HG03175 (cell line): ENCODE measurements around the gene SOHLH1.

Source experiments
- ATAC-seq: cut with Tn5 transposase; IDR thresholded peaks from one replicate; pipeline ENCODE4 v1.9.1; 2021; ENCODE audit warnings: mild to moderate bottlenecking, moderate library complexity; ENCODE audit not compliant: unreplicated experiment

The SOHLH1 gene

DNA sequence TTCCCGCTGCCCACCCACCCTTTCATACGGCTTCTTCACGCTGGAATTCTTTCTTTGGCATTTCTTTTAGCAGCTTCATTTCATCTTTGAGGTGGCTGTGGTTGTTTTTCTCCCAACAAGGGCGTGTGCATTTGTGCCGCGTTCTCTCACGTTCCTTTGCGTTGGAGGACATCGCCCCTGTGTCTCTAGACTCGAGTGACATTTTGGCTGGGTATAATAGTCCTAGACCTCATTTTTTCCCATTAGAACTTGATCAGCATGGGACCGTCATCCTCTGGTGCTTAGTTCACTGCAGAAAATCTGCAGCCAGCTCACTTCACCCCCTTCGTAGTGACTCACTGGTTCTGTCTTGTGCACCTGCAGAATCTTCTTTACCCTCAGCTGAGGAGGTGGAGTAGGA lies 32.2 kb upstream of the SOHLH1 start:
- ATAC-seq, result no peak

DNA sequence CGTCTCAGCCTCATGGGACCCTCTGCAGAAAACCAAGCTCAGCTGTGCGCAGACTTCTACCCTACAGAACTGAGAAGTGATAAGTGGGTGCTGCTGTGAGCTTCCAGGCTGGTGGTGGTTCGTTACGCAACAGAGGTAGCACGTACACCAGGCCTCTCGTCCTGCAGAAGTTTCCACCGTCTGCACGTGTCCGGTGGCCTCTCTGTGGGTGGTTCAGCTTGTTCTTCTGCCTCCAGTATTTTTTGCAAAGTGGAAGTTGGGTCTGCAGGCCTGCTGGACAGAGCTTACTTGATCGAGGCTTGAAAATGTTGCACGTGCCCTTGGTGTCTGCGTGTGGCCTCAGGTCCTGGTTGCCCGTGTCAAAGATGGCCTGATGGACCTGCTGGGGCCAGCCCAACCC lies 30.2 kb upstream of the SOHLH1 start:
- no peak for ATAC-seq

DNA sequence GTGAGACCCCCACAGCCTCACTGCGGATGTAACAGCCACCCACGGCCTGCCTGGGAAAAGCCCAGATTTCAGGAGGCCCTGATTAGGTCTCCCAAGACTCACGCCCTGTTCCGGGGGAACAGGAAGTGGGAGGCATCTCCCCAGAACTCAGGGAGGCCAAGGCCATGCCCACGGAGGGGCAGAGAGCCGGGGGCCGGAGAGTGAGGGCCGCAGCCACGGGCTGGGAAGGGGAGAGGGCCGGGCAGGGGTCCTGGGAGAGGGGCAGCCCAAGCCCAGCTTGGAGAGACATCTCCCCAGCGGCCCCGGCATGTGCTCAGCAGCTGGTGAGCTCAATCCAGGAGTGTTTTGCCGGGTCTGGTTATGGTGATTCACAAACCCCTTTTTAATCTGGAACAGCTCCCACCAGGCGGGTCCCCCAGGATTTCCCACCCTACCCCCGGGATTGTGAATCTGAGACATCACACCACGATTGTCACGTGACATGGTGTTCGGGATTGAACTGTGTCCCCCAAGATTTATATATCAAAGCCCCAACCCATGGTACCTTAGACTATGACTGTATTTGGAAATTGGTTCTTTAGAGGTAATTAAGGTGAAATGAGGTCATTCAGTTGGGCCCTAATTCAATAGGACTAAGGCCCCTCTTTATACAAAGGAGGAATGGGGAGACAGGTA lies 29.3 kb upstream of the SOHLH1 start:
- no peak for ATAC-seq

DNA sequence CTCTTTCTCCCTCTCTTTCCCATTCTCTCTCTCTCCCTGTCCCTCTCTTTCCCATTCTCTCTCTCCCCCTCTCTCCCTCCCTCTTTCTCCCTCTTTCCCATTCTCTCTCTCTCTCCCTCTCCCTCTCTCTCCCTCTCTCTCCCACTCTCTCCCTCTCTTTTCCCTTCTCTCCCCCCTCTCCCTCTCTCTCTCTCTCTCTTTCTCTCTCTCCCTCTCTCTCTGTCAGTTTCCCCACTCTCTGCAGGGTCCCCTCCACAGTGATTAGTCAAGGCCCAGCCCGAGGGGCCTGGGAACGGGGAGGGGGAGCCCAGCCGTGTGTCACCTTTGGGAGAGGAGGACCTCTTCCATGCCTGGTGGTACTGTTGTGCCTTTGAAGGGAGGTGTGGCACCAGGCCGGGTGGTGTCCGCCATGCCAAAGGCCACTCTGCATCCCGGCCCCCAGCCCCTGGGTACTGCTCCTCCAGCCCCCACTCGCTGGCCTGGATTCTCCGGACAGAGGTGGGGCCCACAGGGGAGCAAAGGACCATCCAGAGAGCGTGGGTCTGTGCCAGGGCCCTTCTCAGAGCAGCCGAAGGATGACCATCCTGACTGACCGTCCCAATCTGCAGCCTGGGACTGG lies 28.1 kb upstream of the SOHLH1 start:
- no peak for ATAC-seq

DNA sequence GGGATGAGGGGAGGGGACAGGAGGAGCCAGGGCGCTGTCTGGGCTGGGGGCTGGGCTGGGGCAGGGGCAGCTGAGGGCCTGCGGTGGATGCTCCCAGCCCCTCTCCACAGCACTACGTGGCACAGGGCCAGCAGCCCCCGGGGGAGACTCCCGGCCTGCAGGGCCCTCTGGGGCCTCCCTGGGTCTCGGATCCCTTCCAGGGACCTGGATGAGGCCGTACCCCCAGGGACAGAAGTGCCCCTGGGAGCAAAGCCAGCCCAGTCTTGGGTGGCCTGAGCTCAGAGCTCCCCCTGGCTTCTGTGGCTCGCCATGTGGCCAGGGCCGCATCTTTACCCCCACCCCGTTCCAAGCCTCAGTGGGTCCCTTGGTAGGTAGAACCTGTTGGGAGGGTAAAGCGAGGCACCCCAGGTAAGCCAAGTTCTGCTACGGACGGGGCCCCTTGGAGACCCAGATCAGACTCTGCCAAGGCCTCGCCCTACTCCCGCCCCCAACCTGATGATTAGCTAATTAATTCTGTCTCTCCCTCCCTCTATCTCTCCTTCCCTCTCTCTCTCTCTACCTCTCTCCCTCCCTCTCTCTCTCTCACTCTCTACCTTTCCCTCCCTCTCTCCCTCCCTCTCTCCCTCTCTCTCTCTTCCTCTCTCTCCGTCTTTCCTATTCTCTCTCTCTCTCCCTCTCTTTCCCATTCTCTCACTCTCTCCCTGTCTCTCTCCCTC lies 27.0 kb upstream of the SOHLH1 start:
- no peak for ATAC-seq

DNA sequence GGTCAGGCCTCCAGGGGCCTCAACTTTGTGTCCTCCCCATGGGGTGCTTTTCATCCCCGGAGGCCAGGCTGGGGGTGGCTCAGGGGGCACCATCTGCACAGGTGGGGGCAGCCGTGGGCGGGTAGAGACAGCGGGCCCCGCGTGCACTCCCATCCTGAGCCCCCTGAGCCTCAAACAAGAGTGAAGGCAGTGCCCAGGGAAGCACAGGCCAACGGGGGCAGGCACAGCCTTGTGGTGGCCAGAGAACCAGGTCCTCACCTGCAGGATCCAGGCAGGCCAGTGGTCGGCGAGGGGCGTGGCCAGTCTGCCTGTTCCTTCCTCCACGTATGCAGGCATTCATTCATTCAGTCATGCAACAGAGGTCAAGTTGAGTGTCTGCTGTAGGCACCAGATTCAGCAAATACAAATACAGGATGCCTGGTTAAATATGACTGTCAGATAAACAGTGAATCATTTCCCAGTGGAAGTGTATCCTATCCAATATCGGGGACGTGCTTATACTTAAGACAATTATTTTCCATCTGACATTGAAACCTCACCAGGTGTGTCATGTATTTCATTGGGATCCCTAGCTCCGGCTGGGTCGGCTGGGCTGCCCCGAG lies 25.0 kb upstream of the SOHLH1 start:
- no peak for ATAC-seq

DNA sequence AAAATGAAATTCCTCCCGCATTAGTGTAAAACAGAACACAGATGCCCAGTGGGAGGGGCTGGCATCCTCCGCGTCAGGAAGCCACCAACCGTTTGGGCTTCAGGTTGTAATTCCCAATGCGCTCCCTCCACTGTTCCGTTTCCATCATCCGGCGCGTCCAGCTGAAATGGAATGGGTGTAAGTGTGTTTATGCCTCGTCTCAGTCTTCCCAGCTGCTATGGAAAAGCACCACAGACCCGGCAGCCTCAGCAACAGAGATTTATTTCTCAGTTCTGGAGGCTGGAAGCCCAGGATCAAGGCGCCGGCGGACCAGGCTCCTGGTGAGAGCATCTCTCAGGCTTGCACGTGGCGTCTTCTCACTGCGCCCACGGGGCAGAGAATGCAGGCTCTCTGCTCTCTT lies 23.1 kb upstream of the SOHLH1 start:
- ATAC-seq, result no peak

DNA sequence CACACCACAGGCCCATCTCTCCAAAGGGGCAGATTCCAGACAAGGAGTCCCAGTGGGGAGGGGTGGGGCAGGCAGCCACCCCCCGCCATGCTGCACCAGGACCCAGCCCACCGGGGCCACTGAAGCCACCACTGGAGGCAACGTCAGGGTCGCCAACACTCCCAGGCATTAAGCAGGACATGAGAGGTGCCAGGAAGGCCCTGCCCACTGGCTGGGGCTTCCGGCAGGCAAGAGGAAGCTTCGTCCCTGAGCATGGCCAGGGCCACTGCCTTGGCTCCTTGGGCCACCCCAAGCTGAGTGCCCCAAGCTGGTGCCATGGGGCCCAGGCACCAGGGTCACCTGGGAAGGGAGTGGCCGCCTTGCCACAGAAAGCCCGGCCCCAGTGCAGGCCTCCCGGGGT lies 20.2 kb upstream of the SOHLH1 start:
- ATAC-seq, result no peak

DNA sequence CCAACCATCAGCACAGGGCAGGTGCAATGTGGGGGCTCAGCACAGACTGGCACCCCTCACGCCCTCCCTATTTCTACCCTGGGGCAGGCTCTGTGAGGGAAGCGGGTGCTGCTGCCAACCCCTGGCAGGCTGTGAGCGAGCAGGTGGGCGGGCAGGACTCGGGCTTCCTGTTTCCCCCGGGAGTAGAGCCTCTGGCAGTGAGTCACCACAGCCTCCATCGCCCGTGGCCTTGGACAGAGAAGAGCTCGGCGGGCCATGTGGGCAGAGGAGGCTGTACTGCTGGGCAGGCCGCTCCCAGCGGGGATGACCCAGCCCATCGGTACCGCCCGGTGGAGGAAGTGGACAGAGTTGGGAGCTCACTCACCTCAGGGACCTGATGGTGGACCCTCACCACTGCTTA lies 19.3 kb upstream of the SOHLH1 start:
- no peak for ATAC-seq

DNA sequence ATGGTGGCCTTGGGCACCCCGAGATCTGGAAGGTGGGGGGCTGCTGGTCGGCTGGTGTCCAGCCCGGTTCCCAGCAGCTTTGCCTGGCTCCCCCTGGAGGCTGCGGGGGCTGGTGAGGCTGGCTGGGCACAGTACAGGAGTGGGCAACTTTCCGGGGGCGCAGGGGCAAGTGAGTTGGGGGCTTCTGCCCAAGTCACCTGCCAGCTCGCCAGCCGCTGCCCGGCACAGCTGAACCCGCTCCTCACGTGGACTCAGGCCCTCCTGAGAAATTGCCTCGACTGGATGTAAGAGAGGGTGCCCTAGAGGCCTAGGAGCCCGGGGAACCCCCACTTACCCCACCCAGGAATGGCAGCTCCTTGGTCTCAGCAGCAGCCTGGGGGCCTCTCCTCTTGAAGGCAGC lies 18.1 kb upstream of the SOHLH1 start:
- no peak for ATAC-seq

DNA sequence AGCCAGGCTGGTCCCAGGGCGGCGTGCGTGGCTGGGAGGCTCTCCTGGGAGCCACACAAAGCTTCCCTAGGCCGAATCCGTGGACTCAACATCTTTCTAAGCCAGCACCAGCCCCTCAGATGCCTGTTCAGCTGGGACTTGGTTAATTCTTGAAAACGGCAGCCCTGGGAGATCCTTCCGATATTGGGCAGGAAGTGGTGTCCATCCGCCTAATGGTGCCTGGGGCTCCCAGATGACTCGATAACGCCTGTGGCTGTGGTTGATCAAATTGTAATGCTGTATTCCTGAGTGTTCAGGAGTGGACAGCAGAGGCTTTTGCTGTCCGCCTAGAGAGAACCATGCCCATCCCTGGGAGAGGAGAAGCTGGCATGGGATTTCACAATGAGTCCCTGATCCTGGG lies 16.8 kb upstream of the SOHLH1 start:
- no peak for ATAC-seq

DNA sequence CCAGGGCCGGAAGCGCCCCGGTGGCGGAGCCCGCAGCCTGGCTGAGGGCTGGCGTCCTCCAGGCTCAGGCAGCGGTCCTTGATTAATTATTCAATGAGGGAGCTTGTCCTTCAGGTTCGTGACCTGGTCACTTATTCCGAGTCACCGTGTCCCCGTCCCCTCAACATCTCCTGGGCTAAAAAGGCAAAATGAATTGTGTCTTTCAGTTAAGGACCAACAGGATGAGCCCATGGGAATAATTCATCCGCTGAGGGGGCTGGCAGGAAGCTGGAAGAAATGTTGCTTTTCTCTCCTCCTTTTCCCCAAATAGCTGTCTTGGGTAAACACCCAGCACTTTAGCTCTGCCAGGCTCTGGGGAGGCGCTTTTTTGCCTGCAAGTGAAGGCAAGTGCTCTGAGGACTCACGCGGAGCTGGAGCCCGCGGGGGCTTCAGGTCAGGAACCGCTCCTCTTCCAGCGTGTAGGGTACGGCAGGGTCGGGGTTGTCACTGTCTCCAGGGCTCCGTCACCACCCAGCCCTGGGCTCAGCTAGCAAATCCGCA lies 15.8 kb upstream of the SOHLH1 start:
- no peak for ATAC-seq

DNA sequence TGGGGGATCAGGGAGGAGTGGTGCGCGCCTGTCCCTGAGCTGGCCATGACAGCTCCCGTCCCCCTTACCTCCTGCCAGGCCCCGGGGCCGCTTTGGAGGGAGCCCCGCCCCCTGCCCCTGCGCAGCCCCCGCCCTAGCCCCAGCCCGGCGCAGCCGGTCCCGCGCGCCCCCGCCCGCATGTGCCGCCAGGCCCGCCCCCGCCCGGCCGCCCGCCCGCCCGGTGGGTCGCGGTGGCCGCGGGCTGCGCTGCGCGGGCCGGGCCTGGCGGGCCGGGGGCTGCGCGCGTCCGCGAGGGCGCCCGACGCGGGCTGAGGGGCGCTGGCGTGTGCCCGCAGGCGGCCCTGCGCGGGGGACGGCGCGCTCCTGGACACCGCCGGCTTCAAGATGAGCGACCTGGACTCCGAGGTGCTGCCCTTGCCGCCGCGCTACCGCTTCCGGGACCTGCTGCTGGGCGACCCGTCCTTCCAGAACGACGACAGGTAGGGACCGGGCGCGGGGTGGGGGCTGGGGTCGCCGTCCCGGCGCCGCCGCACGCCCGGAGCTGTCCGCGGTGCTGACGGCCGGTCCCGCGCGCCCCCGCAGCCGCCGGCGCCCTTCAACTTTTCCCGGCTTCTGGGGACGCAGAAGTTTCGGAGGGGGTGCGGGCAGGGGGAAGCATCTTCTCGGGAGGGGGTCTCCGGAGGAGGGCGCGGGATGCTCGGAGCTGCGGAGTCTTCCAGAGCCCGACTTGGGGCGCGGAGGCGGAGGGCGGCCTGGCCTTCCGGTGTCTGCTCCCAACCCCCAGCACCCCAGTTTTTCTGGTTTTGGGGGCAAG lies 15.2 kb upstream of the SOHLH1 start:
- ATAC-seq, result no peak

DNA sequence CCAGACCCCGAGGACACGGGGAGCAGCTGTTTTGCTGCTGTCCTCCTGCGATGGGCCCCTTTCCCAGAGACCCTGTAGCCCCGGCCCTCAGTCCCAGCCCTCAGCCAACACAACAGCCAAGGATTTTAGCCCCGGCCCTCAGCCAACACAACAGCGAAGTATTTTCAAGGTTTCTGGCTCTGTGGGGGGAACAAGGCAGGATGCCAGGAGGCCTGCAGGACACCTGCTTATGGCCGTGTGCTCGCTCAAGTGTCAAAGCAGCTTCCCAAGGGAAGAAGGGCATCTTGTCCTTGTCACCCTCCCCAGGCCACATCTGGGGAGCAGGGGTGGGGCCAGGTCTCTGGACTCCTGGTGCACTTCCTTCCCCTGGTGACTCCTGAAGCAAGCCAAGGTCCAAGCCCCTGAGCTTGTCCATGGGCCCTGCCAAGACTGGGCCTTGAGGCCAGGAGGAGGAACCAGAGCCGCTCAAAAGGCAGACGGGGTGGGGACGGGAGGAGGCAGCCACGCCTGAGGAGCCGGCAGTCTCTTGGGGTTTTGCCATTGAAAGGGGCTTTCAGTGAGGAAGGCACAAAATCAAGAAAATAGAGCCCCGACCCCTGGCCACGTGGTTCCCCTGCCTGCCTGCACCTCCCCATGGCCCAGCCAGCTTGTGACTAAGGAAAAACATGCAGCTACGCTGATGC lies 13.5 kb upstream of the SOHLH1 start:
- no peak for ATAC-seq

DNA sequence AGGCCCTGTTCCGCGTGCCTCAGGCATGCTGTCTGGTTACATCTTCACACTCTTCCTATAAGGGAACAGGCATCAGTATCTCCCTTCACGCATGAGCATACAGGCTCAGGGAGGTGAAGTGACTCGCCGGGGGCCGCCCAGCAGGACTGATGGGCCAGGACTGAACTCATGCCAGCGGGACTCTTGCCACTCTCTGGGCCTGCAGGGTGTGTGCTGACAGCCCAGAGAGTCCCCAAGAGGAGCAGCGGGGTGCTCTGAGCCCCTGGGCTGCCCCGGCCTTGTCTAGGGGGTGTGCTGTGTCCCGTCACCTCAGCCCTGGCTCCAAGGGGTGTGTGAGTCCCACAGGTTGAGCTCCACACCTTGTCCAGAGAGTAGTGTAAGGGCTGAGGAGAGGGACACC lies 12.6 kb upstream of the SOHLH1 start:
- no peak for ATAC-seq

DNA sequence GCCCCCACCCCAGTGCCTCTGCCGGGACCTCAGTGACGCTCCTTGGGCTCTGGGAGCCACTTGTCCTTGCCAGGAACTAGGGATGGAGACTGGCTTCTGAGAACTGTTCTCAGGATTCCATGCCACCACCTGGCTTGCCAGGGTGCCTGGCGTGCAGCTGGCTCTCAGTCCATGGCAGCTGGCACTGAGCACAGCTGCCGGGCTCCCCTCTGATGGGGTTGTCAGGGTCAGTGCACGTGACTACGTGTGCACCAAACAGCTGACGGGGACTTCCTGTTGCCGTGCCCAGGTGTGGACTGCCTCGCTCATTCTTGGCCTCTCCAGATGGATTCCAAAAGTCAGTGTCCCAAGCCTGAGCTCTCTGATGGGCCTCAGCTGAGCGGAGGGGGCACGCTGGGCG lies 12.1 kb upstream of the SOHLH1 start:
- ATAC-seq, result no peak

DNA sequence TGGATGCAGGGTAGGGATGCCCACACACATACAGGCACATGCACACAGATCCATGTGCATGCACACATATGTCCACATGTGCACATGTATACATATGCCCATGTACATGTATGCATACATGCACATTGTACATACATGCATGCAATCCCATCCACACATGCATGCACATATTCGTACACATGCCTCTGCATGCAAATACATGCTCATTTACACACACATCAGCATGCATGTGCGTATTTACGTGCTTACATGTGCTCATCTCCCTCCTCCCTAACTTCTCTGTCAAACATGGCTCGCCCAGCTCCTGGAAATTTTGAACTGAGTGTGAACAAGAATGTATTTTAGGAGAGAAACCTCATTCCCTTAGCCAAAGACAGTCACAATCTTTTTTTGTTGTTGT lies 8.9 kb upstream of the SOHLH1 start:
- ATAC-seq, result no peak

DNA sequence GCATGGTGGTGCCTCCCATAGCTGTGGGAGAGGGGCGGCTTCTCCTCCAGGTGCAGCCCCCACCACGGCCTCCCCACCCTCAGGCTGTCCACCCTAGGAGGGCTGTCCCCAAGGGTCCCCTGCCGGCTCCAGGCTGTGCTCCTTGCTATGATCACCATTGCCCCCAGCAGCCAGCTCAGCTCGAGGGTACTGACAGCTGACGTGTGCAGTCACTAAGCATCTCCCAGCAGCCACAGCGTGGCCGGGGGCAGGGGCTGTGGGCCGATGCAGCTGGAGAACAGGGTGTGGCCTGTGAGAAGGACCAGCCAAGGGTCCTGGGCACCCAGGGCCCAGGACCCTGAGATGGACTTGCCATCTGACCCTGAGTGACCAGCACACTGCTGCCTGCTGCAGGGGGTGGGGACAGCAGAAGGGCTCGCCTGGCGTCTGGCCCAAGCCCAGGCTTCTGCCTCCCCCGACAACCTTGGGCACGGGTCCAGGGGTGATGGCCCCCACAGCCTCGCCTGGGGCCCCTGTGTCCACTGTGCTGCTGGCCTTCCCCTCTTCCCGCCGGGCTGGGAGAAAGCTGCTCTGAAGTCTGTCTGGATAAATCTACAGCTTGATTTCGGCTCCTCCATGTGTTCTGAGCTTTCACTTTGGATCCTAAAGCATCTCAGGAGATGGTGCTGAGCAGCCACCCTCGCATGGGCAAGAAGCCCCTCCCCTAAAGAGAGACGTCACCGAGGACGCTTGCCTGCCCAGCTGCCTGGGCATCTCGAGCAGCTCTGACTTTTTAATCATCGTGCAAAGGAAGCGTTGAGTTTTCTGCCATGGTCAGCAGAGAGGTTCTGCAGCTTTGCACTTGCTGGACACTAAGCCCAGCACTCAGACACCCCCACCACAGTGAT lies 8.2 kb upstream of the SOHLH1 start:
- ATAC-seq, result no peak

DNA sequence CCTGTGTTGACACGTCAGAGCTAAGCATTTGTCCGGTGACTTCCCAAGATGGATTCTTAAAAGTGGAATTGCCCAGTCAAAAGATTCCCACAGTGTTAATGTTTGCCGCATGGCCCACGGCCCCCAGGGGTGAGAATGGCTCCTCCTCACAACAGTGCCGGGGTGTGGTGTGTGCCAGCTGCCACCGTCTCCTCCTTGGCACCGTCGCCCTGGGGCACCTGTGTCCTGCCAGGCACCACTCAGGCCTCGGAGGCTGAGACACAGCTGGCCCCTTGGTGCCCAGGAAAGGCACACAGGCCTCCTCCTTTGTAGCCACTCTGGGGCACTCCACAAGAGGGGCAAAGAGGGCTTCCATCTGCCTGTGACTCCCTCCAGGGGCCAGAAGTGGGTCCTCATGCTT lies 7.0 kb upstream of the SOHLH1 start:
- ATAC-seq, result no peak
